ENCODE data around the gene MGAT5.

The MGAT5 gene

GRCh38 chr2:134377730-134378129 is 123.9 kb downstream of the MGAT5 start:
- peak; percentile 25 for DNase-seq (ENCODE audit: low read depth)
- no peak for TF ChIP-seq CTCF (IDR thresholded peaks at IDR 0.05; ENCODE audit: insufficient read depth, low read depth, low read length, missing control alignments)
- no peak overlapping the region for H3K4me3 ChIP-seq (ENCODE audit: low read length)

GRCh38 chr2:134379293-134379692 is 125.4 kb downstream of the MGAT5 start:
- no peak for TF ChIP-seq CTCF (IDR thresholded peaks at IDR 0.05; ENCODE audit: insufficient read depth, low read depth, low read length, missing control alignments)
- DNase-seq (ENCODE audit: low read depth), result no peak

DNA sequence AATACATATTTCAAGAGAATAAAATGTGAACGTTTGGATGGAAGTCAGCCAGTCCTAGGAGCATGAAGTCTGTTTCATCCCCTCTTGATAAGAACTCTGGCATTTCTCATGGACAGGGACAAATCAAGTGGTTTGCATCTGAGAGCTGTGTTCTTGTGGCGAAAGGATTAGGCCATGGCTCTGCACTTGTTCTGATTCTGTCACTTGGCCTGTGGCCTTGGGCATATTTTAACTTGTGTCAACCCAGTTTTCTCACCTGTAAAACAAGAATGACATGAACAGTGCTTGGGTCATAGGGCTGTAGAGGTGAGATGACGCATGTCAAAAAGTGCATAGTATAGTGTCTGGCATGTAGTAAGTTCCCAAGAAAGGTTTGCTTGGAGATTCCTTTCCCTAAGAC is 125.8 kb downstream of the MGAT5 start:
- TF ChIP-seq CTCF (IDR thresholded peaks at IDR 0.05; ENCODE audit: insufficient read depth, low read depth, low read length, missing control alignments), result no peak
- no peak for DNase-seq (ENCODE audit: low read depth)
- H3K4me3 ChIP-seq (ENCODE audit: low read length), result no peak overlapping the region

More at GRCh38 chr2:134379293-134379692, 125.4 kb downstream of the MGAT5 start:
- H3K4me3 ChIP-seq (ENCODE audit: low read length), result no peak overlapping the region

DNA sequence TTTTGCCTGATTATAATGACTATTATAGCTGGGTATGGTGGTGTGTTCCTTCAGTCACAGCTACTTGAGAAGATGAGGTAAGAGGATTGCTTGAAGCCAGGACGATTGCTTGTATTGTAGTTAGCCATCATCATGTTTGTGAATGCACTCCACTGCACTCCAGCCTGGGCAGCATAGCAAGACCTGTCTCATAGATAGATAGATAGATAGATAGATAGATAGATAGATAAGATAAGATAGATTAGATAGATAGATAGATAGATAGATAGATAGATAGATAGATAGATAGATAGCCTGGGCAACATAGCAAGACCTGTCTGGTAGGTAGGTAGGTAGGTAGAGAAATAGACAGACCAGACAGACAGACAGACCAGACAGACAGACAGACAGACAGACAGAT is 127.3 kb downstream of the MGAT5 start:
- no peak for DNase-seq (ENCODE audit: low read depth)
- no peak for TF ChIP-seq CTCF (IDR thresholded peaks at IDR 0.05; ENCODE audit: insufficient read depth, low read depth, low read length, missing control alignments)
- H3K4me3 ChIP-seq (ENCODE audit: low read length), result no peak overlapping the region

DNA sequence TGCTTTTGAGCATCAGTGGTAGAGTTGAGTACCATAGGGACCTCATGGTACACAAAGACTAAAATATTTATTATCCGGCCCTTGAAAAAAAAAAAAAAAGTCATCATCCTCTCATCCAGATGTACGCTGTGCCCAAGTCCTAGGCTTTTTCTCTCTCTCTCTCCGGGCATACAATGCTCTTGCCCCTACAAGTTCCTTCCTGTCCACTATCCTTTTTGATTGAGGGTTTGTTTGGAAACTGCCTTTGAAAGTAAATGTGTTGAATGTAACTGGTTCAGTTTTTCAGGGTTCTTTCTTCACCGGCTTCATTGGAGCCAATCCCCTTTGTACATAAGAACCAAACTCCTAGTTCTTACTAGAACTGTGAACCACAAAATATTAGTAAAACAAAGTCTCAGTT is 130.3 kb downstream of the MGAT5 start:
- H3K4me3 ChIP-seq (ENCODE audit: low read length), result no peak overlapping the region
- TF ChIP-seq CTCF (IDR thresholded peaks at IDR 0.05; ENCODE audit: insufficient read depth, low read depth, low read length, missing control alignments), result no peak
- peak; percentile 71 for DNase-seq (ENCODE audit: low read depth)

GRCh38 chr2:134385195-134385594 is 131.3 kb downstream of the MGAT5 start:
- no peak for TF ChIP-seq CTCF (IDR thresholded peaks at IDR 0.05; ENCODE audit: insufficient read depth, low read depth, low read length, missing control alignments)
- no peak overlapping the region for H3K4me3 ChIP-seq (ENCODE audit: low read length)
- DNase-seq (ENCODE audit: low read depth), result no peak

- no peak for DNase-seq (ENCODE audit: low read depth)
- no peak overlapping the region for H3K4me3 ChIP-seq (ENCODE audit: low read length)
- TF ChIP-seq CTCF (IDR thresholded peaks at IDR 0.05; ENCODE audit: insufficient read depth, low read depth, low read length, missing control alignments), result no peak
Measured at GRCh38 chr2:134386310-134386709, 132.4 kb downstream of the MGAT5 start.

Measured in epithelial cell of esophagus (primary cell).